ENCODE measurements around the gene ODAD3. TPM values are rescaled to one million over a fixed set of nuclear protein-coding genes. Genes with fewer than 3 reads are reported as not detected.

The ODAD3 gene
- total RNA-seq, 4 donors from 2014 or later: 0.44 to 1.1 (median 0.94) TPM; not detected in 1

- WGBS, 2 donors: 52 to 73% methylated on average over 13 to 23 of the region's 23 CpGs
- no peak for DNase-seq (ENCODE audit: low spot score in 2 of 2)
- H3K4me3 ChIP-seq (ENCODE audit: low read depth, poor library complexity, severe bottlenecking): no peak overlapping the region
- intact Hi-C loops (cut with DNase I; ENCODE audit: low total_unique reads): no loop called here
- TF ChIP-seq CTCF (IDR thresholded peaks at IDR 0.05) (no peak), POLR2A (IDR thresholded peaks at IDR 0.05) (no peak)
These were observed 11.9 kb upstream of the ODAD3 start for GRCh38 chr19:11446652-11447301.

- no peak for TF ChIP-seq CTCF (IDR thresholded peaks at IDR 0.05)
- TF ChIP-seq POLR2A (IDR thresholded peaks at IDR 0.05): no peak
- H3K4me3 ChIP-seq (ENCODE audit: low read depth, poor library complexity, severe bottlenecking): no peak overlapping the region
- no peak for DNase-seq (ENCODE audit: low spot score in 2 of 2)
- 86 to 87% methylated on average over 14 of the region's 14 CpGs for WGBS, 2 donors
- intact Hi-C loops (cut with DNase I; ENCODE audit: low total_unique reads): no loop called here
These were observed 11.3 kb upstream of the ODAD3 start for GRCh38 chr19:11446271-11446651.

GRCh38 chr19:11445141-11445540 lies 10.2 kb upstream of the ODAD3 start:
- WGBS, 2 donors: 90 to 94% methylated on average over 10 to 12 of the region's 13 CpGs
- no peak for DNase-seq (ENCODE audit: low spot score in 2 of 2)
- intact Hi-C loops (cut with DNase I; ENCODE audit: low total_unique reads): no loop called here
- H3K4me3 ChIP-seq (ENCODE audit: low read depth, poor library complexity, severe bottlenecking): no peak overlapping the region
- TF ChIP-seq POLR2A (IDR thresholded peaks at IDR 0.05) (no peak), CTCF (IDR thresholded peaks at IDR 0.05) (no peak)

- no peak for DNase-seq (ENCODE audit: low spot score in 2 of 2)
- H3K4me3 ChIP-seq (ENCODE audit: low read depth, poor library complexity, severe bottlenecking): no peak overlapping the region
- TF ChIP-seq POLR2A (IDR thresholded peaks at IDR 0.05): no peak
- TF ChIP-seq CTCF (IDR thresholded peaks at IDR 0.05): no peak
- intact Hi-C loops (cut with DNase I; ENCODE audit: low total_unique reads): no loop called here
- 42 to 43% methylated on average over 5 of the region's 5 CpGs for WGBS, 2 donors
These were observed 9.1 kb upstream of the ODAD3 start for GRCh38 chr19:11444059-11444458.

- intact Hi-C loops (cut with DNase I; ENCODE audit: low total_unique reads): no loop called here
- 84 to 93% methylated on average over 9 of the region's 9 CpGs for WGBS, 2 donors
These were observed 3.0 kb upstream of the ODAD3 start for GRCh38 chr19:11437955-11438354.

More at GRCh38 chr19:11437955-11438354, 3.0 kb upstream of the ODAD3 start:
- no peak for TF ChIP-seq CTCF (IDR thresholded peaks at IDR 0.05)
- no peak for TF ChIP-seq POLR2A (IDR thresholded peaks at IDR 0.05)
- DNase-seq (ENCODE audit: low spot score in 2 of 2): no peak
- no peak overlapping the region for H3K4me3 ChIP-seq (ENCODE audit: low read depth, poor library complexity, severe bottlenecking)

Measured in lower leg skin (tissue), 4 donors.